HepG2 (cell line): ENCODE results near the gene CELF4. TPM values are rescaled to one million over a fixed set of nuclear protein-coding genes. Genes with fewer than 3 reads are reported as not detected.

Source experiments
- ATAC-seq: fragments of 200-7000 bp; cut with Tn5 transposase; 3 replicates; pipeline ENCODE4 v1.9.1; 2020; ENCODE audit warnings: mild to moderate bottlenecking, moderate library complexity
- BruUV-seq: library from RNA; stranded (reverse); fragments of 400-500 nt; replicated peaks from 2 replicates; lab custom pipeline; 2021; lab: Mats Ljungman, UMichigan
- CTCF ChIA-PET: fragments of 300-600 bp; formaldehyde crosslinking; extraction: SDS; loops from one replicate; lab custom pipeline; 2021; ENCODE audit warnings: low total read pairs, inconsistent platforms, low intra/inter-chr PET ratio; lab: Yijun Ruan, JAX
- POLR2A ChIA-PET: fragments of 350-600 bp; sonication (Branson Sonifier 250); formaldehyde crosslinking; loops from one replicate; lab custom pipeline; 2020; ENCODE audit warnings: antibody characterized with exemption, inconsistent platforms; lab: Yijun Ruan, JAX
- DNase-seq: peaks from one replicate; pipeline ENCODE4 v3.0.0-alpha.2; 2015; ENCODE audit warnings: low spot score
- FAIRE-seq: peaks from 3 replicates; lab custom pipeline; 2011; peaks lifted over from hg19 to GRCh38; lab: Jason Lieb, UNC
- H2AFZ ChIP-seq: one replicate; pipeline ENCODE4 v1.6.1; 2011; ENCODE audit warnings: low read length, inconsistent platforms
- H3K27ac ChIP-seq: fragments of 300-600 bp; 3 replicates; pipeline ENCODE4 v1.8.0; 2011; ENCODE audit warnings: mixed run types, mild to moderate bottlenecking, mixed read lengths, low read length, inconsistent platforms; ENCODE audit not compliant: insufficient read depth; ENCODE audit errors: extremely low read length
- H3K27me3 ChIP-seq, 2 experiments: fragments of 200-600 bp in 1 of 2; 2 replicates in 1 of 2; 3 replicates in 1 of 2; pipeline versions ENCODE4 v1.6.0 to v1.8.0; 2011; ENCODE audit warnings: low read length in 2 of 2, mild to moderate bottlenecking in 2 of 2, moderate library complexity in 2 of 2, inconsistent platforms in 1 of 2; ENCODE audit not compliant: insufficient read depth in 2 of 2, control insufficient read depth in 1 of 2
- H3K36me3 ChIP-seq, 2 experiments: fragments of 200-600 bp in 1 of 2; replicated peaks in 1 of 2; 2 replicates in 1 of 2; 3 replicates in 1 of 2; pipeline versions ENCODE4 v1.5.1 to v1.8.0; 2011; ENCODE audit warnings: low read length in 2 of 2, inconsistent platforms in 1 of 2; ENCODE audit not compliant: insufficient read depth in 2 of 2, control insufficient read depth in 1 of 2
- H3K4me1 ChIP-seq: 2 replicates; pipeline ENCODE4 v1.5.1; 2012; ENCODE audit warnings: low read length, inconsistent platforms; ENCODE audit not compliant: insufficient read depth
- H3K4me2 ChIP-seq: 2 replicates; pipeline ENCODE4 v1.6.0; 2011; ENCODE audit warnings: low read depth, low read length, inconsistent platforms
- H3K4me3 ChIP-seq, 3 experiments: fragments of 200-600 bp in 1 of 3; sonication (generic), shearing (Covaris generic) in 1 of 3; replicated peaks in 1 of 3; 2 replicates each; pipeline ENCODE4 v1.5.1; 2011 to 2016; ENCODE audit warnings: low read length in 3 of 3, inconsistent platforms in 2 of 3, low read depth in 2 of 3, mild to moderate bottlenecking in 2 of 3, control low read depth in 1 of 3, mixed read lengths in 1 of 3; ENCODE audit not compliant: insufficient read depth in 1 of 3
- H3K79me2 ChIP-seq: one replicate; pipeline ENCODE4 v1.6.1; 2011; ENCODE audit warnings: low read length, inconsistent platforms; ENCODE audit not compliant: insufficient read depth
- H3K9ac ChIP-seq: 2 replicates; pipeline ENCODE4 v1.6.0; 2011; ENCODE audit warnings: mild to moderate bottlenecking, low read depth, low read length, inconsistent platforms; ENCODE audit not compliant: insufficient read depth
- H3K9me3 ChIP-seq: 2 replicates; pipeline ENCODE4 v1.5.1; 2012; ENCODE audit warnings: mild to moderate bottlenecking, low read length
- H4K20me1 ChIP-seq: 2 replicates; pipeline ENCODE4 v1.6.0; 2011; ENCODE audit warnings: inconsistent platforms, mild to moderate bottlenecking, low read length, moderate library complexity; ENCODE audit not compliant: insufficient read depth
- ARNT ChIP-seq: fragments of 450-650 bp; IDR thresholded peaks from 2 replicates; pipeline ENCODE4 v1.6.1; 2017
- ASH2L ChIP-seq: fragments of 300-600, 200-600 bp; sonication (generic); IDR thresholded peaks from 2 replicates; pipeline ENCODE4 v1.7.0; 2017; ENCODE audit warnings: low read depth, mild to moderate bottlenecking, moderate library complexity, mixed read lengths, low read length; ENCODE audit not compliant: insufficient read length
- CCDC6 ChIP-seq: sonication (generic); formaldehyde crosslinking; IDR thresholded peaks from 2 replicates; pipeline ENCODE4 v1.8.1; 2022; ENCODE audit warnings: mild to moderate bottlenecking, missing genetic modification reagents, moderate library complexity
- CHCHD3 ChIP-seq: sonication (generic); formaldehyde crosslinking; IDR thresholded peaks from 2 replicates; pipeline ENCODE4 v1.8.0; 2022; ENCODE audit warnings: mild to moderate bottlenecking, missing genetic modification reagents, moderate library complexity
- CHD2 ChIP-seq: IDR thresholded peaks from 2 replicates; pipeline ENCODE4 v1.6.1; 2011; ENCODE audit warnings: low read depth, low read length, improper control_type of control experiment
- CREBL2 ChIP-seq: sonication (generic); formaldehyde crosslinking; IDR thresholded peaks from 2 replicates; pipeline ENCODE4 v1.8.1; 2023; ENCODE audit warnings: missing genetic modification reagents, mild to moderate bottlenecking, borderline replicate concordance
- FOXP4 ChIP-seq: sonication (generic); formaldehyde crosslinking; IDR thresholded peaks from 2 replicates; pipeline ENCODE4 v1.4.0; 2020; ENCODE audit warnings: missing genetic modification reagents
- IRX3 ChIP-seq: sonication (generic); formaldehyde crosslinking; IDR thresholded peaks from 2 replicates; pipeline ENCODE4 v1.8.1; 2023; ENCODE audit warnings: mild to moderate bottlenecking, low read depth, missing genetic modification reagents, borderline replicate concordance
- JUN ChIP-seq: sonication (generic); formaldehyde crosslinking; IDR thresholded peaks from 2 replicates; pipeline ENCODE4 v1.4.0; 2020; ENCODE audit warnings: mild to moderate bottlenecking, missing genetic modification reagents
- MIXL1 ChIP-seq: IDR thresholded peaks from 2 replicates; pipeline ENCODE4 v1.6.1; 2016
- PHB2 ChIP-seq: fragments of 450-650 bp; IDR thresholded peaks from 2 replicates; pipeline ENCODE4 v1.6.1; 2018; ENCODE audit not compliant: partially characterized antibody
- POLR2A ChIP-seq, 2 experiments: IDR thresholded peaks; 2 replicates each; pipeline ENCODE4 v1.6.1; 2011; ENCODE audit warnings: low read depth in 2 of 2, low read length in 2 of 2, mild to moderate bottlenecking in 1 of 2, moderate library complexity in 1 of 2; ENCODE audit not compliant: insufficient read depth in 1 of 2
- RNF2 ChIP-seq: fragments of 450-650 bp; conservative IDR thresholded peaks from 2 replicates; pipeline ENCODE4 v1.6.1; 2016; ENCODE audit warnings: low read depth
- SMAD9 ChIP-seq: sonication (generic); formaldehyde crosslinking; IDR thresholded peaks from 2 replicates; pipeline ENCODE4 v1.5.1; 2020; ENCODE audit warnings: mild to moderate bottlenecking, missing genetic modification reagents
- TIGD3 ChIP-seq: sonication (generic); formaldehyde crosslinking; IDR thresholded peaks from 2 replicates; pipeline ENCODE4 v1.5.1; 2020; ENCODE audit warnings: mild to moderate bottlenecking, missing genetic modification reagents, borderline replicate concordance
- YY1 ChIP-seq: IDR thresholded peaks from 2 replicates; pipeline ENCODE4 v1.6.1; 2011; ENCODE audit warnings: low read length, low read depth, moderate library complexity, mild to moderate bottlenecking; ENCODE audit not compliant: insufficient read depth, insufficient replicate concordance
- ZBTB21 ChIP-seq: sonication (generic); formaldehyde crosslinking; IDR thresholded peaks from 2 replicates; pipeline ENCODE4 v1.4.0; 2020; ENCODE audit warnings: missing genetic modification reagents
- ZFP1 ChIP-seq: IDR thresholded peaks from 2 replicates; pipeline ENCODE4 v1.6.1; 2016
- ZNF350 ChIP-seq: sonication (generic); formaldehyde crosslinking; IDR thresholded peaks from 2 replicates; pipeline ENCODE4 v1.4.0; 2020; ENCODE audit warnings: mild to moderate bottlenecking, low read depth, missing genetic modification reagents, borderline replicate concordance
- ZNF543 ChIP-seq: sonication (generic); formaldehyde crosslinking; IDR thresholded peaks from 2 replicates; pipeline ENCODE4 v1.4.0; 2020; ENCODE audit warnings: mild to moderate bottlenecking, missing genetic modification reagents
- ZSCAN29 ChIP-seq: sonication (generic); formaldehyde crosslinking; conservative IDR thresholded peaks from 2 replicates; pipeline ENCODE4 v1.4.0; 2020; ENCODE audit warnings: mild to moderate bottlenecking, missing genetic modification reagents
- WGBS: methylation state at CpG from one replicate; pipeline ENCODE4 v1.1.6; 2017; ENCODE audit warnings: low lambda C conversion rate; 5-methylcytosine and 5-hydroxymethylcytosine counted together
- in situ Hi-C: cut with HindIII; loops from 2 replicates; pipeline ENCODE4 v1.10.0; 2017; ENCODE audit warnings: low pct_unique_long_range_greater_than_20kb; ENCODE audit not compliant: extremely low pct_ligation_motif_present
- intact Hi-C: fragments of 100-400 bp; cut with micrococcal nuclease; formaldehyde crosslinking; loops from one replicate; pipeline ENCODE4 v1.10.0; 2022; ENCODE audit not compliant: unreplicated experiment
- polyA plus RNA-seq, 8 experiments: library from polyadenylated mRNA; depleted of rRNA in 3 of 8; stranded (reverse) in 7 of 8; unstranded in 1 of 8; fragments of >200 nt; fragmentation: Illumina TruSeq in 4 of 8; extraction: Trizol in 4 of 8; gene quantifications; 2 replicates each; pipeline versions ENCODE4 v1.2.1 to v1.2.3, GENCODE V29; 2011 to 2016; ENCODE audit warnings: low read depth in 4 of 8, missing spikeins in 1 of 8, mixed read lengths in 1 of 8; ENCODE audit not compliant: insufficient read depth in 1 of 8
- total RNA-seq, 5 experiments: library from RNA; depleted of rRNA; stranded (reverse); fragments of >200 nt; fragmentation: Illumina TruSeq; extraction: Trizol; gene quantifications; 2 replicates each; pipeline ENCODE4 v1.2.3, GENCODE V29; 2016; ENCODE audit warnings: low read depth in 1 of 5
- TF ChIP-seq, protein P1 (sequence below): sonication (generic); formaldehyde crosslinking; IDR thresholded peaks from 2 replicates; pipeline ENCODE4 v1.4.0; 2020; ENCODE audit warnings: mild to moderate bottlenecking, missing genetic modification reagents
- TF ChIP-seq, protein P2 (sequence below): IDR thresholded peaks from 2 replicates; pipeline ENCODE4 v1.6.1; 2016; ENCODE audit warnings: low read depth

The CELF4 gene
- total and polyA plus RNA-seq, 2 of the 13 experiments (the other 11 are each of a cell fraction or from before 2014, with no cell fraction given) = not detected

- no peak for TF ChIP-seq CHD2
- TF ChIP-seq CHCHD3 = no peak
- TF ChIP-seq ASH2L = no peak
- TF ChIP-seq ZNF543 (CRISPR knock-in tag) = no peak
- TF ChIP-seq CREBL2 = no peak
- TF ChIP-seq JUN (CRISPR knock-in tag) = no peak
- TF ChIP-seq ZFP1 (CRISPR knock-in tag) = no peak
- no peak for TF ChIP-seq FOXP4 (CRISPR knock-in tag)
- TF ChIP-seq ZSCAN29 (CRISPR knock-in tag) = no peak
- no peak for TF ChIP-seq IRX3 (CRISPR knock-in tag)
Measured at GRCh38 chr18:37568671-37569070, 3.1 kb upstream of the CELF4 start (continued).

DNA sequence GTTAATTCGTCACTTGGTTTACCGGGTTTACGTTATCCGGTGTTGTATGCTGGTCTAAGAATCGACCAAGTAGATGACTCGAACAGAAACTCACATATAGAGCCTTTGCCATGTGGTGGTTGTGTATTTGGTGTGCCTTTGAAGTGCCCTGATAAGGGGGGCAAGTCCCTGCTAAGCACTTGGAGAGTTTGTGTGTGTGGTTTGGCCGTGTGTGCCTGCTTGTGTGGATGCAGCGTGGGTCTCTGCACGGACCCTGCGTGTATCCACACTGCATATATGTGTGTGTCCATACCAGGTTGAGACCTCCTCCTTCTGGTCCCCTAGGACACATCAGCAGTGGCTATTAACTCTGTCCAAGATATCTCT, 2.4 kb upstream of the CELF4 start:
- in situ Hi-C loops (no loop called here), intact Hi-C loops (no loop called here)
- TF ChIP-seq SMAD9 (CRISPR knock-in tag) = no peak
- no peak for TF ChIP-seq ZNF350
- TF ChIP-seq MIXL1 (CRISPR knock-in tag) = no peak
- TF ChIP-seq PHB2 = no peak
- TF ChIP-seq ARNT = no peak
- TF ChIP-seq ZBTB21 (CRISPR knock-in tag) = no peak
- no peak for TF ChIP-seq RNF2
- no peak for TF ChIP-seq YY1
- no peak for TF ChIP-seq POLR2A (IDR thresholded peaks at IDR 0.05; ENCODE audit: insufficient read depth in 1 of 2, low read depth in 2 of 2, low read length in 2 of 2)
- TF ChIP-seq, protein P1, sequence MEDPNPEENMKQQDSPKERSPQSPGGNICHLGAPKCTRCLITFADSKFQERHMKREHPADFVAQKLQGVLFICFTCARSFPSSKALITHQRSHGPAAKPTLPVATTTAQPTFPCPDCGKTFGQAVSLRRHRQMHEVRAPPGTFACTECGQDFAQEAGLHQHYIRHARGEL = no peak
- no peak for TF ChIP-seq CCDC6 (CRISPR knock-in tag)
- TF ChIP-seq, protein P2, sequence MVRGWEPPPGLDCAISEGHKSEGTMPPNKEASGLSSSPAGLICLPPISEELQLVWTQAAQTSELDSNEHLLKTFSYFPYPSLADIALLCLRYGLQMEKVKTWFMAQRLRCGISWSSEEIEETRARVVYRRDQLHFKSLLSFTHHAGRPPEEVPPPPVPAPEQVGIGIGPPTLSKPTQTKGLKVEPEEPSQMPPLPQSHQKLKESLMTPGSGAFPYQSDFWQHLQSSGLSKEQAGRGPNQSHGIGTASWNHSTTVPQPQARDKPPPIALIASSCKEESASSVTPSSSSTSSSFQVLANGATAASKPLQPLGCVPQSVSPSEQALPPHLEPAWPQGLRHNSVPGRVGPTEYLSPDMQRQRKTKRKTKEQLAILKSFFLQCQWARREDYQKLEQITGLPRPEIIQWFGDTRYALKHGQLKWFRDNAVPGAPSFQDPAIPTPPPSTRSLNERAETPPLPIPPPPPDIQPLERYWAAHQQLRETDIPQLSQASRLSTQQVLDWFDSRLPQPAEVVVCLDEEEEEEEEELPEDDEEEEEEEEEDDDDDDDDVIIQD (CRISPR knock-in tag) = no peak
- no peak for TF ChIP-seq TIGD3
- CTCF ChIA-PET = no interaction called here
- Histone ChIP-seq H3K27me3 (peaks cover 1 to 36% of the 10 kb centered on the region in 2 experiments; a peak in 3 of 5 replicates), H3K79me2 (no peaks in the 10 kb centered on the region), H3K4me2 (no peak overlapping the region), H2AFZ (no peak overlapping the region), H3K9ac (no peak overlapping the region), H3K27ac (no peak overlapping the region), H3K36me3 (no peaks in the 10 kb centered on the region), H4K20me1 (no peaks in the 10 kb centered on the region), H3K4me3 (no peak overlapping the region), H3K4me1 (no peaks in the 10 kb centered on the region), H3K9me3 (no peaks in the 10 kb centered on the region)
- FAIRE-seq (no peak), ATAC-seq (no peak), DNase-seq (no peak)
- 10% methylated on average over 9 of the region's 10 CpGs for WGBS
- POLR2A ChIA-PET = no interaction called here
- no TSS peak for BruUV-seq
